HepG2 (cell line): ENCODE measurements around the gene MRPL38. TPM values are rescaled to one million over a fixed set of nuclear protein-coding genes. Genes with fewer than 3 reads are reported as not detected.
A peak's percentile ranks its signal among the peaks of the same experiment; 100 is the strongest.

ENCODE experiments used
- AGO1 ChIP-seq: fragments of 200-400 bp; formaldehyde crosslinking; IDR thresholded peaks from 2 replicates; pipeline ENCODE4 v1.6.1; 2017; ENCODE audit warnings: mild to moderate bottlenecking, low read depth, low read length, moderate library complexity; ENCODE audit not compliant: poor library complexity, severe bottlenecking
- ARNT ChIP-seq: fragments of 450-650 bp; IDR thresholded peaks from 2 replicates; pipeline ENCODE4 v1.6.1; 2017
- ARNTL ChIP-seq: sonication (generic); formaldehyde crosslinking; IDR thresholded peaks from 2 replicates; pipeline ENCODE4 v1.4.0; 2020; ENCODE audit warnings: mild to moderate bottlenecking, missing genetic modification reagents
- BORCS8-MEF2B ChIP-seq: sonication (generic); formaldehyde crosslinking; IDR thresholded peaks from 2 replicates; pipeline ENCODE4 v1.8.0; 2022; ENCODE audit warnings: mild to moderate bottlenecking, missing genetic modification reagents
- CHCHD3 ChIP-seq: sonication (generic); formaldehyde crosslinking; IDR thresholded peaks from 2 replicates; pipeline ENCODE4 v1.8.0; 2022; ENCODE audit warnings: mild to moderate bottlenecking, missing genetic modification reagents, moderate library complexity
- GFI1 ChIP-seq: sonication (generic); formaldehyde crosslinking; IDR thresholded peaks from 2 replicates; pipeline ENCODE4 v1.5.0; 2020; ENCODE audit warnings: missing genetic modification reagents, mild to moderate bottlenecking, borderline replicate concordance
- NONO ChIP-seq, 2 experiments: fragments of 450-650 bp in 1 of 2; sonication (generic) in 1 of 2; formaldehyde crosslinking in 1 of 2; IDR thresholded peaks in 1 of 2; conservative IDR thresholded peaks in 1 of 2; 2 replicates each; pipeline versions ENCODE4 v1.6.1 to v1.8.0; 2017 to 2022; ENCODE audit warnings: mild to moderate bottlenecking in 1 of 2, missing genetic modification reagents in 1 of 2, moderate library complexity in 1 of 2
- NRL ChIP-seq: sonication (generic); formaldehyde crosslinking; IDR thresholded peaks from 2 replicates; pipeline ENCODE4 v1.5.0; 2020; ENCODE audit warnings: missing genetic modification reagents, mild to moderate bottlenecking, moderate library complexity, borderline replicate concordance
- ONECUT2 ChIP-seq: sonication (generic); formaldehyde crosslinking; IDR thresholded peaks from 2 replicates; pipeline ENCODE4 v1.4.0; 2020; ENCODE audit warnings: missing genetic modification reagents
- POLR2G ChIP-seq: fragments of 200-400 bp; formaldehyde crosslinking; IDR thresholded peaks from 2 replicates; pipeline ENCODE4 v1.6.1; 2018; ENCODE audit warnings: mild to moderate bottlenecking, low read depth, low read length, moderate library complexity
- RBM22 ChIP-seq: fragments of 200-400 bp; formaldehyde crosslinking; optimal IDR thresholded peaks from 2 replicates; pipeline ENCODE3; 2017; ENCODE audit warnings: mild to moderate bottlenecking, low read length, moderate library complexity
- SALL1 ChIP-seq: sonication (generic); formaldehyde crosslinking; IDR thresholded peaks from 2 replicates; pipeline ENCODE4 v1.8.0; 2022; ENCODE audit warnings: mild to moderate bottlenecking, missing genetic modification reagents
- SMYD3 ChIP-seq: sonication (generic); formaldehyde crosslinking; IDR thresholded peaks from 2 replicates; pipeline ENCODE4 v1.8.1; 2023; ENCODE audit warnings: mild to moderate bottlenecking, missing genetic modification reagents
- TCF12 ChIP-seq, 2 experiments: fragments of 450-650 bp in 1 of 2; sonication (generic) in 1 of 2; formaldehyde crosslinking in 1 of 2; IDR thresholded peaks; 2 replicates each; pipeline versions ENCODE4 v1.6.1 to v1.8.0; 2017 to 2022; ENCODE audit warnings: antibody characterized with exemption in 1 of 2, mild to moderate bottlenecking in 1 of 2, missing genetic modification reagents in 1 of 2, moderate library complexity in 1 of 2
- ZBTB42 ChIP-seq: sonication (generic); formaldehyde crosslinking; IDR thresholded peaks from 2 replicates; pipeline ENCODE4 v1.5.0; 2020; ENCODE audit warnings: mild to moderate bottlenecking, missing genetic modification reagents
- ZEB1 ChIP-seq: IDR thresholded peaks from 2 replicates; pipeline ENCODE4 v1.6.1; 2012; ENCODE audit warnings: mild to moderate bottlenecking, low read depth, inconsistent platforms; ENCODE audit not compliant: insufficient replicate concordance
- ZNF33B ChIP-seq: sonication (generic); formaldehyde crosslinking; IDR thresholded peaks from 2 replicates; pipeline ENCODE4 v1.5.1; 2020; ENCODE audit warnings: mild to moderate bottlenecking, missing genetic modification reagents
- ZNF484 ChIP-seq: sonication (generic); formaldehyde crosslinking; IDR thresholded peaks from 2 replicates; pipeline ENCODE4 v1.5.1; 2020; ENCODE audit warnings: mild to moderate bottlenecking, low read depth, missing genetic modification reagents, borderline replicate concordance
- ZNF510 ChIP-seq: sonication (generic); formaldehyde crosslinking; IDR thresholded peaks from 2 replicates; pipeline ENCODE4 v1.4.0; 2020; ENCODE audit warnings: low read depth, mild to moderate bottlenecking, missing genetic modification reagents
- ZNF607 ChIP-seq: sonication (generic); formaldehyde crosslinking; IDR thresholded peaks from 2 replicates; pipeline ENCODE4 v1.5.1; 2020; ENCODE audit warnings: missing genetic modification reagents, mild to moderate bottlenecking, borderline replicate concordance
- ZNF781 ChIP-seq: sonication (generic); formaldehyde crosslinking; IDR thresholded peaks from 2 replicates; pipeline ENCODE4 v1.5.1; 2020; ENCODE audit warnings: borderline replicate concordance, mild to moderate bottlenecking, missing genetic modification reagents; ENCODE audit errors: not compliant biosample characterization
- polyA plus RNA-seq, 8 experiments: library from polyadenylated mRNA; depleted of rRNA in 3 of 8; stranded (reverse) in 7 of 8; unstranded in 1 of 8; fragments of >200 nt; fragmentation: Illumina TruSeq in 4 of 8; extraction: Trizol in 4 of 8; gene quantifications; 2 replicates each; pipeline versions ENCODE4 v1.2.1 to v1.2.3, GENCODE V29; 2011 to 2016; ENCODE audit warnings: low read depth in 4 of 8, missing spikeins in 1 of 8, mixed read lengths in 1 of 8; ENCODE audit not compliant: insufficient read depth in 1 of 8
- total RNA-seq, 5 experiments: library from RNA; depleted of rRNA; stranded (reverse); fragments of >200 nt; fragmentation: Illumina TruSeq; extraction: Trizol; gene quantifications; 2 replicates each; pipeline ENCODE4 v1.2.3, GENCODE V29; 2016; ENCODE audit warnings: low read depth in 1 of 5
- TF ChIP-seq, protein P1 (sequence below): sonication (generic); formaldehyde crosslinking; conservative IDR thresholded peaks from 2 replicates; pipeline ENCODE4 v1.8.1; 2023; ENCODE audit warnings: missing genetic modification reagents
- TF ChIP-seq, protein P2 (sequence below): sonication (generic); formaldehyde crosslinking; IDR thresholded peaks from 2 replicates; pipeline ENCODE4 v1.4.0; 2020; ENCODE audit warnings: missing genetic modification reagents

The MRPL38 gene
- total and polyA plus RNA-seq, 2 of the 13 experiments (the other 11 are each of a cell fraction or from before 2014, with no cell fraction given), result 83.7 to 125 TPM

DNA sequence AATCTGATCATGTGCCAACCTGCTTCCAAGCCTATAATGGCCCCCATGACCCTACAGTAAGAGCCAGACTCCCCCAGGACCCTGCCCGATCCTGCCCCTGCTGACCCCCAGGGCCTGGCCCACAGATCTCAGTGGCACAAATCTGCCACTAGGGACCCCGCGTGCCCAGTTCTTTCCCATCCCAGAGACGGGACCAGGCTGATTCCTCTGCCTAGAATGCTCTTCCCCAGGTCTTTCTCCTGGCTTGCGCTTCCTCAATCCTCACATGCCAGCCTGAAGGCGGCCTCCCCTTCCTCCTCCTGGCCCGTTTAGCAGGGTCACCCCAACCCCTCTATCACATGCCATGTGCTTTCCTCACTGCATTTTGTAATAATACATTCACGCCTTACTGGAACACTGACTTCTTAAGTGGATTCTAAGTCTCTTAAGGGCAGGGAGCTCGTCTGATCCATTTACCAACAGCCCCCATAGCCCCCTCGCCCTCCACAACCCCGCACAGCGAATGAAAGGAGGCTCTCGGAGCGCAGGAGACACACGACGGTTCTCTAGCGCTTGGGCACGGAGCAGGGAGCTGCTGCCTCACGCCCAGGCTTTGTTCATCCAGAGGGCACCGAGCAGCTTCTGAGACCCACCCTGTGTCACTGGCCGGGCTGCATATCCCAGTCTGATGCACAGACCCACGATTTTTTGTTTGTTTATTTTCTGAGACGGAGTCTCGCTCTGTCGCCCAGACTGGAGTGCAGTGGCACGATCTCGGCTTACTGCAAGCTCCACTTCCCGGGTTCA lies 9.1 kb downstream of the MRPL38 start (continued):
- TF ChIP-seq ARNT (no peak), ZEB1 (no peak), ZBTB42 (CRISPR knock-in tag) (no peak), CHCHD3 (CRISPR knock-in tag) (no peak), SMYD3 (no peak), ZNF484 (CRISPR knock-in tag) (no peak), ZNF33B (CRISPR knock-in tag) (no peak), ARNTL (CRISPR knock-in tag) (no peak), SALL1 (CRISPR knock-in tag) (no peak), RBM22 (no peak), ZNF607 (CRISPR knock-in tag) (no peak), POLR2G (no peak; the same call in 1 of the 2 replicates), ZNF510 (CRISPR knock-in tag) (no peak), BORCS8-MEF2B (CRISPR knock-in tag) (no peak), GFI1 (CRISPR knock-in tag) (no peak), NRL (CRISPR knock-in tag) (no peak), TCF12 (IDR thresholded peaks at IDR 0.05) (no peak), TCF12 (CRISPR knock-in tag; IDR thresholded peaks at IDR 0.05) (no peak), ONECUT2 (CRISPR knock-in tag) (no peak), AGO1 (peak; percentile 19), NONO (IDR thresholded peaks at IDR 0.05) (no peak), NONO (CRISPR knock-in tag; conservative IDR thresholded peaks at IDR 0.05) (no peak; the same call in 1 of the 2 replicates), ZNF781 (no peak)
- TF ChIP-seq, protein P1, sequence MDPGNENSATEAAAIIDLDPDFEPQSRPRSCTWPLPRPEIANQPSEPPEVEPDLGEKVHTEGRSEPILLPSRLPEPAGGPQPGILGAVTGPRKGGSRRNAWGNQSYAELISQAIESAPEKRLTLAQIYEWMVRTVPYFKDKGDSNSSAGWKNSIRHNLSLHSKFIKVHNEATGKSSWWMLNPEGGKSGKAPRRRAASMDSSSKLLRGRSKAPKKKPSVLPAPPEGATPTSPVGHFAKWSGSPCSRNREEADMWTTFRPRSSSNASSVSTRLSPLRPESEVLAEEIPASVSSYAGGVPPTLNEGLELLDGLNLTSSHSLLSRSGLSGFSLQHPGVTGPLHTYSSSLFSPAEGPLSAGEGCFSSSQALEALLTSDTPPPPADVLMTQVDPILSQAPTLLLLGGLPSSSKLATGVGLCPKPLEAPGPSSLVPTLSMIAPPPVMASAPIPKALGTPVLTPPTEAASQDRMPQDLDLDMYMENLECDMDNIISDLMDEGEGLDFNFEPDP (CRISPR knock-in tag), result no peak
- TF ChIP-seq, protein P2, sequence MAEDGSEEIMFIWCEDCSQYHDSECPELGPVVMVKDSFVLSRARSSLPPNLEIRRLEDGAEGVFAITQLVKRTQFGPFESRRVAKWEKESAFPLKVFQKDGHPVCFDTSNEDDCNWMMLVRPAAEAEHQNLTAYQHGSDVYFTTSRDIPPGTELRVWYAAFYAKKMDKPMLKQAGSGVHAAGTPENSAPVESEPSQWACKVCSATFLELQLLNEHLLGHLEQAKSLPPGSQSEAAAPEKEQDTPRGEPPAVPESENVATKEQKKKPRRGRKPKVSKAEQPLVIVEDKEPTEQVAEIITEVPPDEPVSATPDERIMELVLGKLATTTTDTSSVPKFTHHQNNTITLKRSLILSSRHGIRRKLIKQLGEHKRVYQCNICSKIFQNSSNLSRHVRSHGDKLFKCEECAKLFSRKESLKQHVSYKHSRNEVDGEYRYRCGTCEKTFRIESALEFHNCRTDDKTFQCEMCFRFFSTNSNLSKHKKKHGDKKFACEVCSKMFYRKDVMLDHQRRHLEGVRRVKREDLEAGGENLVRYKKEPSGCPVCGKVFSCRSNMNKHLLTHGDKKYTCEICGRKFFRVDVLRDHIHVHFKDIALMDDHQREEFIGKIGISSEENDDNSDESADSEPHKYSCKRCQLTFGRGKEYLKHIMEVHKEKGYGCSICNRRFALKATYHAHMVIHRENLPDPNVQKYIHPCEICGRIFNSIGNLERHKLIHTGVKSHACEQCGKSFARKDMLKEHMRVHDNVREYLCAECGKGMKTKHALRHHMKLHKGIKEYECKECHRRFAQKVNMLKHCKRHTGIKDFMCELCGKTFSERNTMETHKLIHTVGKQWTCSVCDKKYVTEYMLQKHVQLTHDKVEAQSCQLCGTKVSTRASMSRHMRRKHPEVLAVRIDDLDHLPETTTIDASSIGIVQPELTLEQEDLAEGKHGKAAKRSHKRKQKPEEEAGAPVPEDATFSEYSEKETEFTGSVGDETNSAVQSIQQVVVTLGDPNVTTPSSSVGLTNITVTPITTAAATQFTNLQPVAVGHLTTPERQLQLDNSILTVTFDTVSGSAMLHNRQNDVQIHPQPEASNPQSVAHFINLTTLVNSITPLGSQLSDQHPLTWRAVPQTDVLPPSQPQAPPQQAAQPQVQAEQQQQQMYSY, result 0 out of 2 replicates have a peak, but pooled peaks have one; percentile 5
